RPMI8226 (cell line): Measurements from ENCODE around the gene NOTUM.

Experiments used
- DNase-seq: peaks from one replicate; pipeline ENCODE4 v3.0.0-alpha.2; 2015

Gene NOTUM

DNA sequence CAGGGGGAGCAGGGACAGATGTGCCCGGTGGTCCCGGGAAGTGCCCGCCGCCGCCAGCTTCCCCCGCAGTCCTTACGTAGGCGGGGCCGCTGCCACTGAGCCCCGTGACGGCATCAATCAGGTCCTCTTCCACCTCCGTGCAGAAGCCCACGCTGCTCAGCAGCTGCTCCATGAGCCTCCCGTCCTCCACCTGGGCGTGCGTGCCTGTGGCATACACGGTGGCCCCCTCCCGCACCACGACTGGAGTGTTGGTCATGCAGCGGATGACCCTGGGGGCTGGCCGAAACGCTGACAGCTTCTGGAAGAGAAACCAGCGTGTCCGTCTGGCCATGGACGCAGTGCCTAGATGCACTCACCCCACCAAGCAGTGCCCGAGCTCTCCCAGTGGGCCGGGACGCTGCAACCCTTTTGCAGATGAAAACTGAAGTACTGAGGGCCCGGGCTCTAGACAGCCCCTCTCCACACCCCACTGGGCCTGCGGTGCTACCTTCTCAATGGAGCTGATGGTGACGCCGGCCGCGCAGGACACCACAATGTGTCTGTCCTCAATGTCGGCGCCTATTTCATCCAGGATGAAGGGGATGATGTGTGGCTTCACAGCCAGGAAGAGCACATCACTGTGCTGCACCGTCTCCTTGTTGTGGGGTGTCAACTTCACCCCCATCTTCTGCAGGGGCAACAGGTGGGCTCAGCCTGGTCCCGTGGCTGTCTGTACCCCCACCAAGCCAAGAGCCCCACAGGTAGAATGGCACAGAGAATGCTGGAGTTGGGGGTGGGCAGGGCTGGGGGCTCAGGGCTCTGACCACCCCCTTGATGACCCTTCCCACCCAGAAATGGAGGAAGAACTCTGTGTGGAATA, 25.9 kb downstream of the NOTUM start:
- DNase-seq = no peak

- DNase-seq = no peak
Observed at GRCh38 chr17:81934098-81934757, 26.8 kb downstream of the NOTUM start.

DNA sequence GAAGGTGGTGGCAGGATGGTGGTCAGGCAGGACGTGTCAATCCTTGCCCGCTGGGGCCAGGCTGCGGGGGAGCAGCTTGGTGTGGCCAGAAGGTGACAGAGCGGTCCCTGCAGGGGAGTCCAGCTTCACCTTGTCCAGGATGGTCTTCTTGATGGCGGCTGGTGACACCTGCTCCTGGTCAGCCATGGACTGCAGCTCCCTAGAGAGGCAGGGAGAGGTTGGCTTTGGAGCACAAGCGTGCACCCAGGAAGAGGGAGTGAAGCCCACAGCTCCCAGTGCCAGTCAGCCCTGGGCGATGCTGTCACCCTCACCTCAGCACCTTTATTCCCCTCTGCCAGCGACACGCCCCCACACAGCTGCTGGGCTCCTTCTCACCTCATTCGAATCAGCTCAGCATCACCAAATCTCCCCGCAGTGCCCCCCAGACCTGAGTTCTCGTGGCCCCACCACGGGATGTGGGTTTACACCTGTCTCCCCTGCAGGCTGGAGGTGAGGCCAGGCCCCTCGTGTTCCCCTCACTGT, 27.7 kb downstream of the NOTUM start:
- DNase-seq = no peak

DNA sequence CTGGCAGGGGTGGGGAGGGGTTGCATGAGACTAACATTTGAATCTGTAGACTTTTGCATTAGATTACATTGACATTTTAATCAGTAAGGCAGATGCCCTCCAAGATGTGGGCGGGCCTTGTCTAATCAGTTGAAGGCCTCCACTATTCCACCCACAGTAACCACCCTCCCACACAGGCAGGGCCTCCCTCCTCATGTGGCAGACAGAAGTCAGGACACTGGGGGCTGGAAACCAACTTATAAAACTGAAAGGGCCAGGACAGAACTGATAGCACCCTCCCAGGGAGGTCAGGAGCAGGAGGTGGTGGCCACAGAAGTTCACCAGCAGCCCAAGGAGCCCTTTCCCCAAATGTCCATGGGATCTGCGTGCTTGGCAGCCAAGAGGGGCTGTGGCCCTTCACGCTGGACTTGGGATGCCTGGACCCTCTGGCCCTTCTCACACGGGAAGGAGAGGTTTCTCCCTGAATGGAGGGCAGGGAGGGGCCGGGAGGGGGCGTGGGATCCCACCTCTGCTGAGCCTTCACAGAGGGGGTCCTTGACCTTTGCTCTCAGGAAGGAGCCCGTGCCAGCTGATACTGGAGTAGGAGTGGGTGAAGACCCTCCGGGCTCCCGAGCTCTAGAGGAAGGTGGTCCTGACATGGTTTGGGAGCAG, 28.5 kb downstream of the NOTUM start:
- DNase-seq = no peak

GRCh38 chr17:81931557-81932332, 29.2 kb downstream of the NOTUM start:
- DNase-seq = no peak

DNA sequence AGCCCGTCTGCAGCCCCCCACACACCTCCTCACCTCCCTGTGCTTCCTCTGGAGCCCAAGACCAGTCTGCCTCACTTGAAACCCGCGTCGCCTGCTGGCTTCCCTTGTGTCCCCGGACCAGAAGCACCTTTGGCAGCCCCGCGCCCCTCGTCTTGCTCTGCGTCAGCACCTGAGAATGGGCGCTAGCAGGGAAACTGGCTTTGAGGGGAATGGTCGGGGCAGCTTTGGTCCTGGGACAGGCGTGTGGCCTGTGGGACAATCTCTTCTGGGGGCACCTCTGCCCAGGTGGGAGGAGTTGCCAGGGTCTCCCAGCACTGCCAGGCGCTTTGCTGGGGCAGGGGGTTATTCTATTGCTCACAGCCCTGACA, 29.8 kb downstream of the NOTUM start:
- DNase-seq = peak; percentile 28

GRCh38 chr17:81930142-81931125, 30.6 kb downstream of the NOTUM start:
- no peak for DNase-seq

- DNase-seq = no peak
Observed at GRCh38 chr17:81929253-81930141, 31.5 kb downstream of the NOTUM start.

DNA sequence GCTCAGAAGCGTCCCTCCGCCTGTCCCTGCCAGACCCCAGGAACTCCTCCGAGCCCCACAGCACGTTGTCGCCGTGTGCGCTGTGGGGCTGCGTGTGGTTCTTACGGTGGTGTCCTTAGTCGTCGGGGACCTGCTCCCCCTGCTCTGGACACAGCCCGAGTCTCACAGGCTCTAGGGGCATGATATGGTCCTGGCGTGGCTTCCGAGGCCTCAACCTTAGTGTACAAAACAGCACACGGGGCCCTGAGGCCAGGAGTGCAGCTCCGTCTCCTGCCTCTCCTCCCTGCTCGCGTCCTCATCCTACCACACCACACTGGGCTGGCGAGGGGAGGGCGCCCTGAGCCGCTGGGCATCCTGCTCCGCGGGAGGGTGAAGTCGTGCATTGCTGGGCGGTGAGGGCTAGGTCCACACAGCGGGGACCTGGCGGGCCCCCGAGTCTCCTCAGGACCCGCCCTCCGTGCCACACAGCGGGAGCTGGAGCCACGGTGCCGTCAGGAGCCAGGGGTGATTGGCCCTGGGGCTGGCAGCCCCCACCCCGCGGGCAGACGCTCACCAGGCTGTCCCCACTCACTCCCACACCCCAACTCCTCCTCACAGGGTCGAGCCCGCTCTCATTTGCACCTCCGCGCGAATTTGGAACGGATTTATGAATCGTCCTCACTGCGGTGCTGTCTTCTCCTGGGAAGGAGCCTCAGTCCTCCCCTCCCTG, 32.3 kb downstream of the NOTUM start:
- no peak for DNase-seq

DNA sequence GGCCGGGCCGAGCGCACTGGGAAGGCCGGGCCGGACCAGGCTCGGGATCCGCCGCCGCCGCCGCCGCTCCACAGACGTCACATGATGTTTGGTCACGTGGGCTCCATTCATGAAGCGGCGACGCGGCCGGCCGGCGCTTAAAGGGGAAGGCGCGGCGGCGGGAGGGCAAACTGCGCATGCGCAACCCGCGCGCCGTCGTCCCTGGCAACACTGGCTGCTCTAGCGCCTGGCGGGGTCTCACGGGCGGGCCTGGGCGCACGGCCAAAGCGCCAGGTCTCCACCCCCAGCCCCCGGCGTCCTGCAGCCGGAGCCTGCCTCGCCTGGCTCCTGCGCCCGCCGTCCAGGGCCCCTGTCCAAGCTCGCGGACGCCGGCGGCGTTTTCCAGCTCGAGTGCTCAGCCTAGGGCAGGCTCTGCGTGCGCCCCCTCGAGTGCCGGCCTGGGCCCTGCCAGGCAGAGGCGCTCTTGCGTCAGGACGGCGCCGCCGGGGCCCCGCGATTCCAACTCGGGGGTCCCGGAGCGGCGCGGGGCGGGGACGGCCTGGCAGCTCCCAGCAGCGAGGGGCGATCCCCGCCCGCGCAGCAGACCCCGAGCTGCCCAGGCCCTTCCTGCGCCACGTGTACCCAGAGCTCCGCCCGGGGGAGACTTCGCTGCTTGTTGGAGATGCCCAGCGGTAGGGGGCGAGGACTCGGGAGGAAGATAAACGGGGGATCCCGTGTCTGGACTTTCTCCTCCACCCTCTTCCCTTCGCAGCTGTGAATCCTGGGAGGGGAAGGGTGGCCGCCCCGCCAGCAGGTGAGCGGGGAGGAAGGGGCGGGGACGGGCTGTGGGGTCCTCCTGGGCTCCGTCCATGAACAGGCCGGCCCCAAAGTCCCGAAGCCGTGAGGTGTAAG, 33.1 kb downstream of the NOTUM start, which contains the start of gene MAFG:
MAFG (minus strand) TSS at position 83 of the 891 bp plus-strand sequence. CDS start 4,550 bp downstream, outside the sequence.
- DNase-seq = peak; percentile 96

DNA sequence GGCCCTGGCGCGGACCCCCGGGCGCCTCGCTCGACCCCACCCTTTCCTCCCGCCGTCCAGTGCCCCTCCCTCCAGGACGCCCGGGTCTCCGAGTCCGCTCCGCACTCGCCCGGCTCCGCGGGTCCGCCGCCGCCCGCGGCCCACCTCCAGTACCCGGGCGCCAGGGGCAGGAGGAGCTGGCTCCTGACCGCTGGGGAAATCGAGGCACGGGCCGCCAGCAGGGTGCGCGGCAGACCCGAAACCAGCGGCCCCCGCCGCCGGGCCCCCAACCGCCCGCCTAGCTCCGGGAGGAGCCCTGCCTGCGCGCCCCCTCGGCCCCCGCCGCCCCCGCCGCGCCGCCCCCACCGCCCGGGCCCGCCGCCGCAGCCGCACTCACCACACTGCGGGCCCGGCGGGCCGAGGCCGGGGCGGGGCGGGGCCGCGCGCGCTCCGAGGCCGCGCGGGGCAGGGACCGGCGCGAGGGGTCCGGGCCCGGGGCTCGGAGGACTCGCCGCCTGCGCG, 33.8 kb downstream of the NOTUM start:
- no peak for DNase-seq

DNA sequence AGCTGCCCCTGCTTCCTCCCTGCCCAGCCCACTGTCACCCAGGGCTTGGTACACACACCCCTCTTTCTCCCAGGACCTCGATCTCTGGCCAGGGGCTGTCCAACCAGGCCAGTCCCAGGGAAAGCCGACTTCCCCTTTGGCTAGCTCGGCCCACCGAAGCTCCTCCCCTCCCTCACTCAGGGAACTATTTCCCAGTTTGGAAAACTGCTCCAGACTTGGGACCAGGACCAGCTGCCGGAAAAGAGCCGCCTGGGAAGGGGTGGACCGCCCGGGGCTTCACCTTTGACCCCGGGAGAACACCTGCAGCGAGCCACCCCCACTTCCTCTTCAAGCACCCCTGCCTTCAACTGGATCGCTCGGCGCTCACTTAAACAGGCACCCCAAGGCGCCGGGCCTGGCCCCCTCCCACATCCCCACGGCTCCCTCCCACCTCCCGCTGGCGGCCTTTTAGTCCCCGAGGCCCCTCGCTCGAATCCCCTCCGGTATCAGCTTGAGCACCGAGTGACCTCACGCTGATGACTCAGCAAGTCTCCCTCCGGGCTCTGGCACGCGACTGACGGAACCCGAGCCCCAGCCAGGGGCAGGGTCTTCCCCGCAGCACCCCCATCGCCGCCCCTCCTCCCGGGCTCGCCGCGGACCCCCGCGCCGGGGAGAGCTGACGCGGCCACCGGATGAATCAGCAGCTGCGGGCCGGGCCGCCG, 34.4 kb downstream of the NOTUM start:
- peak; percentile 78 for DNase-seq

DNA sequence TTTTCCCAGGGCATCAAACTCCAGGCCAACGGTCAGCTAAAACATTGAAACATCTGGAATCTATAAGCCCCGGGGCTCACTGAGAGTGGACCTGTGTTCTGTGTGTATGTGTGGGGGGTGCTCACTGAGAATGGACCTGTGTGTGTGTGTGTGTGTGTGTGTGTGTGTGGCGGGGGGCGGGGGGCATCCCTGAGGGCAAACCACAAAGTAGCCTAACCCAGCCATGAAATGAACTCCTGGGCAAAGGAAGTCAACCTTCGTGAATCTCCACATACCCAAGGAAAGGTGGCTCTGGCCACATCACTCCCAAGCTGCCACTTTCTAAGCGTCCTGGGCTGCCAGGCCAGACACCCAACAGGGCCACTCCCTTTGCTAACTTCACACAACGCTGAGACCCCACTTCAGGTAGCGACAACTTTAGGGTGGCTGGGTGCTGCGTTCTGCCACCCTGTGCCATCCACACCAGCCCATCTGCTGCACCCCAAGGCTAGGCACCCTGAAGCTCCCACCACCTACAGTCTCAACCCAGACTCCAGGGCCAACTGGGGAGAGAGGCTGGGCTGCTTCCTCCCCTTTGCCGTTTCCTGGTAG, 35.0 kb downstream of the NOTUM start:
- DNase-seq = peak; percentile 32

- DNase-seq = peak; percentile 96
Observed at GRCh38 chr17:81924557-81925532, 36.1 kb downstream of the NOTUM start.

DNA sequence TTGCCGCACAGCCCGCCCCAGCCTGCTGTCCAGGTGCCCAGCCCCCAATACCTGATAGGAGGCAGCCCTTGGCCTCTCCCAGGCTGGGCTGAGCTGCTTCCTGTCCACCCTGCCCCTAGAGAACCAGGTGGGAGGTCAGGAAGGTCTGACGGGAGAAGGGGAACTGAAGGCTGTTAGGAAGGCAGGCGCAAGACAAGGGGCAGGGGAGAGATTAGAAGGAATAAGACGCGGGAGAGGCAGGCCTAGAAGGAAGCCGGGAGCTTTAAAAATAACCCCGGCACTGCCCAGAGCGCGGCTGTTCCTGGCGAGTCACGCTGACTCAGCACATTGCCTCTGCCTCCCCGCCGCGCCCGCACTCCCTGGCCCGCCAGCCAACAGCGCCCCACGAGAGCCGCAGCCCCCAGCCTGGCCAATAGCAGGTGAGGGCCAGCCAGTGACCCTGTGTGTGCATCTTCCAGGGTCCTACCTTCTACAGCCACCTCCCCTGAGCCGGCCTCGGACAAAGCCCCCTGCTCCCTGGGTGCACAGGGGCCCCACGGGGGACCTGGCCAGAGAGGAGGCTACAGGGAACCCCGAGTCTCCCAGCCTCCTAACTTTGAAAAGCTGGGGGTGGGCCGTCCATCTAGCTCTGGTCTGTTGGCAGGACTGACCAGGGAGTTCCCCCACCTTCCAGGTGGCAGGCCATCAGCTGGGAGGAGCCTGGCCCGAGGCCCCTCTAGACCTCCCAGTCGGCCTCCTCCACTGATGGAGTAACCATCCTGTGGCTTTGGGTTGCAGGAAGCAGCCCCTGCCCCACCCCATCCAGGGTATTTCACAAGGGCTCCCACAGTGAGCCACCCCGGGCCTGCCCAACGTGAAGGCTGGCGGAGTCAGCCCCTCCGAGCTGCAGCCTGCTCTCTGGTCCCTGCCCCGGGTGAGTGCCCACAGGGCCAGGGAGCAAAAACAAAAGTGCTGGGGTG, 37.4 kb downstream of the NOTUM start:
- DNase-seq = peak; percentile 86
